Measurements from ENCODE around the gene KSR2. TPM values are rescaled to one million over a fixed set of nuclear protein-coding genes. Genes with fewer than 3 reads are reported as not detected.
"Not testable (repeated sequence)": the region's sequence is repeated elsewhere in the genome, so short reads cannot be mapped to it uniquely, and the experiment has no call there.

KSR2 gene
- total RNA-seq, 1 donor from 2014 or later = 0.02 TPM

DNA sequence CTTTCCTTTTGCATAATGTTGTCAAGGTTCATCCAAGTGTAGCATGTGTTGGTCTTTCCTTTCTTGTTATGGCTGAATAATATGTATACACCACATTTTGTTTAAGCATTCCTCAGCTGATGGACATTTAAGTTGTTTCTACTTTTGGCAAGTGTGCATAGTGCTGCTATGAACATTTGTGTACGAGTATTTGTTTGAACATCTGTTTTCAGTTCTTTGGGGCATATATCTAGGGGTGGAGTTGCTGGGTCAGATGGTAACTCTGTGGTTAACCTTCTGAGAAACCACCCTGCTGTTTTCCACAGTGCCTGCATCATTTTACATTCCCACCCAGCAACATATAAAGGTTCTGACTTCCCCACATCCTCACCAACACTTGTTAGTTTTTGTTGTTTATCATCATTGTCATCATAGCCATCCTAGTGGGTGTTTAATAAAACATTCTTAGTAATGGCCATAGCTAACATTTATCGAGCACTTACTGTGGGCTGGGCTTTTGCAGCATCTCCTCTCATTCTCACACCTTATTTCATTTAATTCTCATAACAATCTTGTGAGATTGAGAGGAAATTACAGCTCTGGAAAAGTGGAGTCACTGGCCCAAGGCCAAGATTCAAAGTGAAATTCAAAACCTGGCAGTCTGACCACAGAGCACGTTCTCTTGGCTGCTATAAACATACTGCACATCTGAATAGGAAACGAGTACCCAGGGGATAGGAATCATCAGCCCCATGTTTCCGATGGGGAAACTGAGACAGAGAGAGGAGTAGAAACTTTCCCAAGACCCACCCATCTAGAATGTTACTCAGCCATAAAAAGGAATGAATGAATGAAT, 193.6 kb downstream of the KSR2 start:
- intact Hi-C loops (cut with micrococcal nuclease) = no loop called here

DNA sequence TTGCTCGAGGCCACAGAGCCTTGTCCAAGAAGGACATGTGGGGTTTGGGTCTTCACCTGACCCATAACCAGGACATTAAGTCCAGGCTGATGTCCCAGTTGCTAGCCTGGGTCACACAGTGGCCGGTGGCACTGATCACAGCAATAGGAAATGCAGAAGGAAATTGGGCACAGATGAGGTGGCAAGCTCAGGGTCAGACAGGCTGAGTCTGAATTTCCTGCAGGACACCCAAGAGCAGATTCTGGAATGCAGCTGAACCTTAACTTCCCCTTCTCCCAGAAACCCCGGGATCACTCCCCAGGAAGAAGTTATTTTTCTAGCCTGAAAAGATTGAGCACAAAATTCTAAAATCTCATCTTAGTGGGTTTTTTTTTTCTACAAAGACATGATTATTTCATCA, 199.9 kb downstream of the KSR2 start:
- intact Hi-C loops (cut with micrococcal nuclease) = no loop called here

DNA sequence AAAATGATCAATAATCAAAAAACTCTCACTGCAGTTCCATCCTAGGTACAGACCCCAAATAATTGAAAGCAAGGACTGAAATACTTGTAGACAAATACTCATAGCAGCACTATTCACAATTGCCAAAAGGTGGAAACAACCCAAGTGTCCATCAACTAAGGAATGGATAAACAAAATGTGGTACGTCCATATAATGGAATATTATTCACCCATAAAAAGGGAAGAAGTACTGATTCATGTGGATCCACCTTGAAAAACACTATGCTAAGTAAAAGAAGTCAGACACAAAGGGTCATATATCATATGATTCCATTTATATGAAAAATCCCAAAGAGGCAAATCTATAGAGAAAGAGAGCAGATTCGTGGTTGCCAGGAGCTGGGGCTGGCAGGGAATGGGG, 202.8 kb downstream of the KSR2 start:
- intact Hi-C loops (cut with micrococcal nuclease) = no loop called here

DNA sequence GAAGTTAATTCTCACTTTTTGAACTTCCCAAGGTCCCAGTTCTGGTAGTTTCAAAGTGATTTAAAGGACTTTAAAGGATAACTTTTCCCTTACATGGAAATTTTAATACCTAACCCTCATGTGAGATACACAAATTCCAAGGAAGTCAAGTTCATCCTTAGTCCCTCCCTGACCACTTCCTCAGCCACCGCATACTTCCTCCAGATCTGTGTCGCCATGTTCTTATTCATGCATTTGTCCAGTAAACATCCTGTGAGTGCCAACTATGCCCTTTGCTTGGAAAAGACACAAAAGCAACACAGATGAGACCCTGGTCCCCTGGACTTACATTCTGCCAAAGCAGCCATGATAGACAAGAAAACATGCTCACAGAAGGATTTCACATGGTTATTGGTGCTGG, 206.6 kb downstream of the KSR2 start:
- intact Hi-C loops (cut with micrococcal nuclease) = no loop called here

DNA sequence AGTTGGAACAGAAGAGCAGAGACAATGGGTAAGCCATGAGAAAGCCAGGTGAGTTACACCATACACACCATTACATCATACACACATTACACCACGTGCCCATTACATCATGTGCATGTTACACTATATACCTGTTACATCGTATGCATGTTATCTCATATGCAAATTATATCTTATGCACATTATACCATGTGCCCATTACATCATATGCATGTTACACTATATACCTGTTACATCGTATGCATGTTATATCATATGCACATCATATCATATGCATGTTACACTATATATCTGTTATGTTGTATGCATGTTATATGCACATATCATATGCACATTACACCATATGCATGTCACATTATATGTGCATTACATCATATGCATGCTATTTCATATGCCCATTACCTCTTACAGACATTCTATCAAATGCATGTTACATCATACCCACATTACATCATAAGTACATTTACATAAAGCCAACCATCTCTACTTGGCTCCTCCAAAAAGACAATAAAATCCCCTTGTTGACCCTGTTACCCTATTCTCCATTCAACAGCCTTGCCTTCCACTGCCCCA, 207.2 kb downstream of the KSR2 start:
- intact Hi-C loops (cut with micrococcal nuclease) = no loop called here

DNA sequence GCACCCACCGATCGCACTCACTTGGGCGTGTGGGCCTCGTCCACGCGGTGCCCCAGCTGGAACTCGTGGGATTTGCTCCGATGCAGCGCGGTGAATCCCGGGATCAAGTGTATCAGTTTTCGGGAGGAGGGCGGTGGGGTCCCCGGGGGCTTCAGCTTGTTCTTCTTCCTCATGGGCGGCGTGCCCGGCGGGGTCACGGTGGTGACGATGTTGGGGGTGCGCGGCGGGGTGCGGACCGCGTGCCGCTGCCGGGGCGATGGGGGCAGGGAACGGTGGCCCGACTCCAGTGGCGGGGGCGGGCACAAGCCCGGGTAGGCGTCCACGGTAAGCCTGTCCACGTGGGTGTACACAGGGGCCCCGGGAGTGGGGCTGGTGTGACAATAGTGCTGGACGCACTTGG, 207.8 kb downstream of the KSR2 start:
- intact Hi-C loops (cut with micrococcal nuclease) = no loop called here

DNA sequence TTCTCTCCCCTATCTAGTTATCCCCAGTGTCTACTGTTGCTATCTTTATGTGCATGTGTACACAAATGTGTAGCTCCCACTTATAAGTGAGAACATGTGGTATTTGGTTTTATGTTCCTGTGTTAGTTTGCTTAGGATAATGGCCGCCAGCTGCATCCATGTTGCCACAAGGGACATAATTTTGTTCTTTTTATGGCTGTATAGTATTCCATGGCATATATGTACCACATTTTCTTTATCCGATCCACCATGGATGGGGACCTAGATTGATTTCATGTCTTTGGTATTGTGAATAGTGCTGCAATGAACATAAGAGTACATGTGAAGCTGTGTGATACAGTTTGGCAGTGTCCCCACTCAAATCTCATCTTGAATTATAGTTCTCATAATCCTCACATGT, 218.1 kb downstream of the KSR2 start:
- intact Hi-C loops (cut with micrococcal nuclease) = no loop called here

DNA sequence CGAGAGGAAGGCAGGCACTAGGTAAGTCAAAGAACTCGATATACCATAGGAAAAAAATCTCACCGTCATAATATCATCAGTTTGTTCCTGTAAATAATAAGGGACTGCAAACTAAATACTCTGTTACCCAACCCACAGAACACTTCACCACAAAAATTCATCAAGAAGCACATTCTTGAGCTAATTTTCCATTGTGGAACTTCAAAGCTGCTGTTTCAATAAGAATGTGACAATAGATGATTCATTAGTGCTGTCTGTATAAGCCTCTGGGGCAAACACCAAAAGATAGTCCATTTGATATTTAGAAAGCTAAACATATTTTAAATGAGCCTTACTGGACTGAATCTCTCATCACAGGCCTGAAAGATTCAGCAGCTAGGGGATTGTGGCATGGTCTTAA, 219.4 kb downstream of the KSR2 start:
- intact Hi-C loops (cut with micrococcal nuclease) = no loop called here

DNA sequence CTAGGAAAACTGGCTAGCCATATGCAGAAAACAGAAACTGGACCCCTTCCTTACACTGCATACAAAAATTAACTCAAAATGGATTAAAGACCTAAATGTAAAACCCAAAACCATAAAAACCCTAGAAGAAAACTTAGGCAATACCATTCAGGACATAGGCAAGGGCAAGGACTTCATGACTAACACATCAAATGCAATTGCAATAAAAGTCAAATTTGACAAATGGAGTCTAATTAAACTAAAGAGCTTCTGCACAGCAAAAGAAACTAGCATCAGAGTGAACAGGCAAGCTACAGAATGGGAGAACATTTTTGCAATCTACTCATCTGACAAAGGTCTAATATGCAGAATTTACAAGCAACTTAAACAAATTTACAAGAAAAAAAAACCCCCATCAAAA, 222.4 kb downstream of the KSR2 start:
- intact Hi-C loops (cut with micrococcal nuclease) = not testable (repeated sequence)

DNA sequence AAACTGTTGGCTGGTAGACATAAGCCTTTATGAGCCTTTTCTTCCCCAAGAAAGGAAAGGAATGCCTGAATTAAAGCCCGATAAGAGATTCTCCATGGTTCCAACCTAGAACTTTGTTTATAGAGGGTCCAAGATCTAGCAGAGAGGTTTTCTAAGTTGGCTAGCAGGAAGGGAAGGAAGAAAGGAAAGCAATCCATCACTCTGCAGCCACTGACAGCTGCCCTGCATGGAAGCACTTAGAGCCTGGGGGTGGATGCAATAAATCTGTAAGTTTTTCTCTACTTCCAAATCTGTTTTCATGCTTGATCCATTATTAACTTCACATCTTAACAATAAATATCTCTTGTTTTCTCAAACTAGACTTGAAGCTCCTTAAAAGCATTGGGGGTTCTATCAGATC, 224.4 kb downstream of the KSR2 start:
- intact Hi-C loops (cut with micrococcal nuclease) = no loop called here

DNA sequence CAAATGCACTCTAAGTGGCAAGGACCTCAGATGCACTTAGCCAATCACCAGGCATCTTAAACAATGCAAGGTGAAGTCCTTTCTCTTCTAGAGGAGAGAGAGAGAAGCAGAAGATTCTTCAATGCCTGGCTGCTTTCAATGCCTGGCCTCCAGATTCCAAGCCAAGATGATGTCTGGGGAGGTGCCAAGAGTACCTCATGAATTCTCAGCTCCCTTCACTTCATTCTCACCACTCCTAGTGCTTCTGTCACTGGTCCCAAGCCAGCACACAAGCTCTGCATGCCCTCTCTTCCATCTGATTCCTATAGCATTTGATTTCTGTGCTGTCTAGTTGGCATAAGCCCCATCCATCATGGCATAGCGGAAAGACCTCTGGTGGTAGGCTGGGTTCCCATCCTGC, 225.0 kb downstream of the KSR2 start:
- intact Hi-C loops (cut with micrococcal nuclease) = no loop called here

DNA sequence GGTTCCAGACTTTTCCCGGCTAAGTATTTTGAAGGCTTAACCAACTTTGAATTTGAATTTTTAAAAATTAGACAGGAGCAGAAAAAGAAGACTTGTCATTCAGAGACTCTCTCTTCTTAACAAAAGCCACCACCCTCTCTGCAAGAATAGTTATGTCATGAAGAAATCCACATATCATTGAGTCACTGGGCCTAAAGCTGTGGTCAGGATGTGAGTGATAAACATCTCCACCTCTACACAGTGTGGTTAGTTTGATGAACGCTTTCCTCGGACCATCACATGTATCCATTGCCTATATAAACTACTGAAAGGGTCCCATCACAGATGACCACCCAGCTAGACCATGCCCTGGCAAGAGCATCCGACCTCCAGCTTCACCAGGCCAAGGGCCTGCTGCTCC, 226.1 kb downstream of the KSR2 start:
- intact Hi-C loops (cut with micrococcal nuclease) = no loop called here

DNA sequence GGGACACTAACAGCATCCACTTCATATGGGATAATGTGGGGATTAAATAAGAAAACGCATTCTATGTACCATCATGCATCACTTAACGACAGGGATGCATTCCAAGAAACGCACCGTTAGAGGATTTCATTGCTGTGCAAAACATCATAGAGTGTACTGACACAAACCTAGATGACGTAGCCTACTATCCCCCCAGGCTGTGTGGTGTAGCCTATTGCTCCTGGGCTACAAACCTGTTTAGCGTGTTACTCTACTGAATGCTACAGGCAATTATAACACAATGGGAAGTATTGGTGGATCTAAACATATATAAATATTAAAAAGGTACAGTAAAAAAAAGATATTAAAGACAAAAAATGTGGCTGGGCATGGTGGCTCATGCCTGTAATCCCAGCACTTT, 230.6 kb downstream of the KSR2 start:
- intact Hi-C loops (cut with micrococcal nuclease) = no loop called here

DNA sequence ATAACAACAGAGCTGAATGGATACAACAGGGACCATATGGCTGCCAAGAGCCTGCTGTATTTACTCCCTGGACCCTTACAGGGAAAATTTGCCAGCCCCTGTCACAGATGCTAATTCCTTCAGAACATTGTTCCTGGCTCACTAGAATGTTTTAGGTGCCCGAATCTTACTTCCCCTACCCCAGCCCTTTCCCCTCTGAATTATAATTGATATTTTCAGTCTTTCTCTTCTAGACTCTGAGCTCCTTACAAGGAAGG, 235.3 kb downstream of the KSR2 start:
- intact Hi-C loops (cut with micrococcal nuclease) = no loop called here

DNA sequence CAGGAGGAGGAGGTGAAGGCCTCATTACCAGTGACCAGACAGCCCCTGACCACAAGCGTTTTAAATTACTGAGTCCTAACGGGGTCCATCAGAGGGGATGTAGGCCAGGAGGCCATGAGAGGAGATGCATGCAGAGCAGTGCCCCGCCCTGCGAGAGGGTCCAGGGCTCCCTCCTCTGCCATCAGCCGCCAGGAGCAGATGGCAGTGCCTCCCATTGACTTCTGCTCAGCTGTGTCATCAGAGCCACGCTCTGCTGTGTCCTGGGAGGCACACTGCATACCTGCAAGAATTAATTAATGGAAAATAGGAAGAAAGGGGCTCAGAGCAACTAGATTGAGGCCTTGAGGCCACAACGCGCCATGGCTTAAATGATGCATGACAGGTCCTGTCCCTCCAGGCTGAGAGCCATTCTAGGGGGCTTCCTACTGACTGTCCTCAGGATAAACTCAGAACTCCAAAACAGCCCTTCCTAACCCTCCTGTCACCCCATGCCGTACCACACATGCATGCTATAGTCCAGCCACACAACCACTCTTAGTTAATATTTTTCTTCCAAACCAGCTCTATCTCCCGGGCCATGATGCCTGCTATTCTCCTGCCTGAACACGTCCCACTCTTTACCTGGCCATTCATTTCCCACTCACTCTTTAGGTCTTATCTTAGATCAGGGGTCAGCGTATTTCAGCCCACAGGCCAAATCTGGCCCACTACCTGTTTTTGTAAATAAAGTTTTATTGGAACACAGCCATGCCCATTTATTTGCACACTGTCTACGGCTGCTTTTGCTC, 235.8 kb downstream of the KSR2 start:
- intact Hi-C loops (cut with micrococcal nuclease) = no loop called here

DNA sequence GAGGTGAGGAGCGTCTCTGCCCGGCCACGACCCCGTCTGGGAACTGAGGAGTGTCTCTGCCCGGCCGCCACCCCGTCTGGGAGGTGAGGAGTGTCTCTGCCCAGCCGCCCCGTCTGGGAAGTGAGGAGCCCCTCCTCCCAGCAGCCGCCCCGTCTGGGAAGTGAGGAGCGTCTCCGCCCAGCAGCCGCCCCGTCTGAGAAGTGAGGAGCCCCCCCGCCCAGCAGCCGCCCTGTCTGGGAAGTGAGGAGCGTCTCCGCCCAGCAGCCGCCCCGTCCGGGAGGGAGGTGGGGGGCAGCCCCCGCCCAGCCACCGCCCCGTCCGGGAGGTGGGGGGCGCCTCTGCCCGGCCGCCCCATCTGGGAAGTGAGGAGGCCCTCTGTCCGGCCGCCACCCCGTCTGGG, 237.7 kb downstream of the KSR2 start:
- intact Hi-C loops (cut with micrococcal nuclease) = not testable (repeated sequence)

DNA sequence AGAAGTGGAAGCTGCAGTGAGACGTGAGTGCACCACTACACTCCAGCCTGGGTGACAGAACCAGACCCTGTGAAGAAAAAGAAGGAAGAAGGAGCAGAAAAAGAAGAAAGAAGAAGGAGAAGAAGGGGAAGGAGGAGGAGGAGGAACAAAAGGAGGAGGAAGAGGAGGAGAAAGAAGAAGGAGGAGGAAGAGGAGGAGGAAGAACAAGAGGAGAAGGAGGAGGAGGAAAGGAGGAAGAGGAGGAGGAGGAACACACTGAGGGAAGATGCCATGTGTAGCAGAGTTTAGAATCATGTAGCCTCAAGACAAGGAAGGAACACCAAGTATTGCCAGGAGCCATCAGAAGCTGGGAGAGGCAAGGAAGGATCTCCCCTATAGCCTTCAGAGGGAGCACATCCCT, 241.5 kb downstream of the KSR2 start:
- intact Hi-C loops (cut with micrococcal nuclease) = no loop called here

DNA sequence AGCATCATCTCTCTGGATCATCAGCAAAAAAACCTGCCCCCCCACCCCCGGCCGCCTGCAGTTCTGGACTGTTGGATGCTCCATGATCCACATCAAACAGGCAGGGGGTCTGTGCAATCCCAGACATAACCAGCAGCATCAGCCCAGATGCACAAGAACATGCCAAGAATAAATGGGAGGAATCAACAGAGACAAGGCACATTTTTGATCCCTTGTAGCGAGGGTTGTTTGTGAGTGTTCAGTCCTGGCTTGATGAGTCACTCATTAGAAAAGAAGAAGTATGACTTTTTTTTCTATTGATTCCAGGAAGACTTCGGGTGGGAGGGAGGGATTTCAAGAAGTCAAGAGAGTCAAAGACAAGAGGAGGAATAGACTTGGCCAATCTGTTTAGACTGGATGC, 244.2 kb downstream of the KSR2 start:
- intact Hi-C loops (cut with micrococcal nuclease) = no loop called here

DNA sequence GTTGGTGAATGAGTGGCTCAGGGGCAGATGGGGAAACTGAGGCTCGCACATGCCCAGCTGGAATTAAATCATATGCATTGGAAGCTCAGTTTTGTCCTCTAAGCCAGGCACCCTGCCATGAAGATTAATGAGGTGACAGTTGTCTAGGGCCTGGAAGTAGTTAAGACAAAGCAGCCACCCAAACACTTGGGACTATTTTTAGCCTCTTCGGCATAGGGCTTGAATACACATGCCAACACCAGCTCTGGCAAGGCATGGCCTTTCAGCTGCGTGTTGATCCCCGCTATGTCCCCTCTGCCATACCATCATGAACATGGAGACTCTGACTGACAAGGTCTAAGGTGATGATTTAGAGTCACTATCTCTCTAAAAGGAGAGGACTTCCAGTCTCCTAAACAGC, 250.2 kb downstream of the KSR2 start:
- intact Hi-C loops (cut with micrococcal nuclease) = no loop called here

DNA sequence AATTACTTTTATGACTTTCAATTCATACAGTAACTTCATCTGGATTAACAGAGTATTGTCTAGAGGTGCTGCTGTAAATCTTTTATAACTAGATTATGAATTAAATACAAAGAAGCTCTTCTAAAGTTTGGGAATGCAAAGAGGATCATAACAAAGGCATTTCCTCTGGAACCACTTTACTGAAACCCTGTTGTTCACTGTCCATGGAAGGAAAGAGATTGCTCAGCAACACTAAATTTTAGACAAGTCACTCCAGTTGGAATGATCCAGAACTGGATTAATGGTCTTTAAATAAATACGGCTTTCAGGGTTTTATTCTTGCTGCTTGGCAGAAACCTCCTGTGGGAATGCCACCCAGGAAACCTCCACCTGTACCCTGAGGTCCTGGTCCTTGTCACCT, 250.6 kb downstream of the KSR2 start:
- intact Hi-C loops (cut with micrococcal nuclease) = no loop called here

DNA sequence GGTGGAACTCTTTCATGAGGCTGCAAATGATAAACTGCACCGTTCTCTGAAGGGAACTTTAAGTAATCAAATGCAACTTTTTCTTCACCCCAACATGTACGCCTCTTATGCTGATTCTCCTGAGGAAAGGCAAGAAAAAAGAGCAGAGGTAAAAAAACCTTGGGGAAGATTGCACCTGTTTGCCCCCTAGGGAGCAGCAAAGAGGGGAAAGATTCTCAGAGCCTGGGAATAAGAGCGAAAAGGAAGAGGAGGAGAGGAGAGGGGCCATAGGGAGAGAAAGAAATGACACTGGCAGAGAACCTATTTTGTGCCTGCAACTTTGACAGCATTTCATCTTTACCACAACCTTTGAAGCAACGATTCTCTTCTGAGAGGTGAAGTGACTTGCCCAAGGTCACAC, 254.6 kb downstream of the KSR2 start:
- intact Hi-C loops (cut with micrococcal nuclease) = no loop called here

DNA sequence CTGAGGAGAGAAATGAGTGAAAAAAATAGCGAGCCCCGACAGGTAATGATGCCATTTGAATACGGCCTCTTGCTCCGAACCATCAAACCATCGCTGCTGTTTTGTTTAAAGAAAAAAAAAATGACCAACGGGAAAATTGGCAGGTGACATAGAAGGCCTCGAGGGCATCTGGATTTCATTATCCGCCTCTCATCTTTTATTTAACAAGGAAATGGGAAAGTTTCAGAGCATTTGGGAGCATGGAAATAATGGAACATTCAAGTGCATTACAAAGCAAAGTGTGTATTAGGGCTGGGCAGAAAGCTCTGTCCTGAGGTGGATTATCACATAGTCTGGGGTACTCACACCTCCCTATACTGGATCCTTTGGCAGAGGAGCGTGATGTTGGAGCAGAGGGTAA, 258.7 kb downstream of the KSR2 start:
- intact Hi-C loops (cut with micrococcal nuclease) = no loop called here

DNA sequence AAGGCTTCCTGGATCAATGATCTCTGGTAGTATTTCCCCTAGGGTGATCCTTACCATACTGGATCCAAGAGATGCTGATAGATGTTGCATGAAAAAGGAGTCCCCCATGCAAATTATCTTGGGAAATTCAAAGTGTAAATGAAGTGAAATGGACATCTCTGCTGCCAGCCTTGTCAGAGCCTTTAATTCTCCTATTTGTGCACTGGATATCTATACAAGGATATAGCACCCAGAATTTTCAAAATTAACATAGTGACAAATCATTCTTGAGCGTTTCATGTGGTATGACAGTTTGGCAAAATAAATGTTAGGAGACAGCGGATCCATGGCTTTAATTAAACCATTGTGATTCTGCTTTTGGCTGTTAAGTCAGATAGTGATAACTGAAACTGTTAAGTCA, 260.9 kb downstream of the KSR2 start:
- intact Hi-C loops (cut with micrococcal nuclease) = no loop called here

All from T-helper 2 cell treated with Interferon-gamma antibody and Interleukin-4, amounts not matched to agents 100 ng/mL and 5 ng/mL, for 36 hours (primary cell).